Astrocyte (in vitro differentiated cells and primary cell): Measurements from ENCODE around the gene TMPRSS3.

Experiments
- EZH2 ChIP-seq: IDR thresholded peaks from 2 replicates; pipeline ENCODE4 v1.6.1; 2012; ENCODE audit warnings: mild to moderate bottlenecking, low read length, inconsistent platforms; ENCODE audit not compliant: insufficient read depth
- TF ChIP-seq, protein P1 (sequence below): IDR thresholded peaks from 2 replicates; pipeline ENCODE4 v1.5.1; 2011; ENCODE audit warnings: low read depth, mild to moderate bottlenecking, inconsistent platforms, low read length, moderate library complexity; ENCODE audit not compliant: insufficient read depth

DNA sequence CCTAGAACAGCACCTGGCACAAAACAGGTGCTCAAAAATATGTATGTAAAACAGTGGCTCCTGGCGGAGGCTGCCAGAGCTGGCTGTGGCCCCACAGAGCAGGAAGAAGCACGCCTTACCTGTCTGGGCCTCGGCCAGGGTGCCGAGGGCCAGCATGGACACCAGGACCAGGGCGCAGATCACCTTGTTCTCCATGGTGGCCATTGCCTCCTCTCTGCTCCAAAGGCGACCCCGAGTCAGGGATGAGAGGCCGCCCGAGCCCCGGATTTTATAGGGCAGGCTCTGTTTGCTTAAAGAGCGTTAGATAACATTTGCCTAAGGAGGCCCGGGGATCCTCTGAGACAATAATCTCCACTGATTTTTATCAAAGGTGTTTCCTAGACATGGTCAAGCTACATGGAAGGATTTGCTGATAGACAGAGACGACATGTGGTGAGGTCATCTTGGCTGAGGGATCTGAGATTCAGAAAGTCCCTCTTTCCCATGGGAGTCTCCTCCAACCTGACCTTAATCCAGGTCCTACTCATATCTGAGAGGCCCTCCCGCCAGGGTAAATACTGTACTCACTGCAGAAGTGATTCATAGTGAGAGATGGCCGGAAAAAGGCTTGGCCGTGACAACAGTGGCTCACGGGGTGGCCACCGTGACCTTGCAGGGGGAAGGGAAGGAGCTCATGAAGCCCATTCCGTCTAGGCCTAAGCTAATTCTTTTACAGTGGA, 29.4 kb downstream of the TMPRSS3 start, which contains the start of gene TFF1:
- TF ChIP-seq, protein P1, sequence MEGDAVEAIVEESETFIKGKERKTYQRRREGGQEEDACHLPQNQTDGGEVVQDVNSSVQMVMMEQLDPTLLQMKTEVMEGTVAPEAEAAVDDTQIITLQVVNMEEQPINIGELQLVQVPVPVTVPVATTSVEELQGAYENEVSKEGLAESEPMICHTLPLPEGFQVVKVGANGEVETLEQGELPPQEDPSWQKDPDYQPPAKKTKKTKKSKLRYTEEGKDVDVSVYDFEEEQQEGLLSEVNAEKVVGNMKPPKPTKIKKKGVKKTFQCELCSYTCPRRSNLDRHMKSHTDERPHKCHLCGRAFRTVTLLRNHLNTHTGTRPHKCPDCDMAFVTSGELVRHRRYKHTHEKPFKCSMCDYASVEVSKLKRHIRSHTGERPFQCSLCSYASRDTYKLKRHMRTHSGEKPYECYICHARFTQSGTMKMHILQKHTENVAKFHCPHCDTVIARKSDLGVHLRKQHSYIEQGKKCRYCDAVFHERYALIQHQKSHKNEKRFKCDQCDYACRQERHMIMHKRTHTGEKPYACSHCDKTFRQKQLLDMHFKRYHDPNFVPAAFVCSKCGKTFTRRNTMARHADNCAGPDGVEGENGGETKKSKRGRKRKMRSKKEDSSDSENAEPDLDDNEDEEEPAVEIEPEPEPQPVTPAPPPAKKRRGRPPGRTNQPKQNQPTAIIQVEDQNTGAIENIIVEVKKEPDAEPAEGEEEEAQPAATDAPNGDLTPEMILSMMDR, result no peak
- TF ChIP-seq EZH2, result no peak
